ENCODE measurements around the gene GEMIN4. TPM values are rescaled to one million over a fixed set of nuclear protein-coding genes. Genes with fewer than 3 reads are reported as not detected.

Gene GEMIN4
- total and polyA plus RNA-seq, 2 donors from 2014 or later: 4.6 to 14.8 TPM

GRCh38 chr17:773467-774312, 21.6 kb upstream of the GEMIN4 start:
- no peak overlapping the region for H3K4me3 ChIP-seq (ENCODE audit: low read length in 3 of 3)
- no peaks in the 10 kb centered on the region for H3K27me3 ChIP-seq (ENCODE audit: control insufficient read depth, insufficient read depth, low read length)
- no peak for FAIRE-seq
- H3K9ac ChIP-seq (ENCODE audit: low read length in 3 of 3): no peak overlapping the region
- peaks cover 15 to 50% (median 48%) of the 10 kb centered on the region in 3 donors for H3K36me3 ChIP-seq (ENCODE audit: control insufficient read depth in 2 of 3, insufficient read depth in 3 of 3, low read length in 3 of 3)
- intact Hi-C loops (cut with DNase I): no loop called here
- no peak for DNase-seq
- no peaks in the 10 kb centered on the region for H3K4me1 ChIP-seq (ENCODE audit: control insufficient read depth in 2 of 3, insufficient read depth in 2 of 3, low read depth in 1 of 3, low read length in 3 of 3)
- no peaks in the 10 kb centered on the region for H3K9me3 ChIP-seq (ENCODE audit: control insufficient read depth in 2 of 3, insufficient read depth in 1 of 3, low read length in 3 of 3)
- TF ChIP-seq CTCF (IDR thresholded peaks at IDR 0.05; ENCODE audit: borderline replicate concordance, extremely low read depth, insufficient read depth): no peak
- no peak overlapping the region for H3K27ac ChIP-seq (ENCODE audit: low read depth in 2 of 2, low read length in 2 of 2)

GRCh38 chr17:773016-773415, 21.0 kb upstream of the GEMIN4 start:
- no peaks in the 10 kb centered on the region for H3K9me3 ChIP-seq (ENCODE audit: control insufficient read depth in 2 of 3, insufficient read depth in 1 of 3, low read length in 3 of 3)
- intact Hi-C loops (cut with DNase I): no loop called here
- peaks cover 13 to 46% (median 45%) of the 10 kb centered on the region in 3 donors for H3K36me3 ChIP-seq (ENCODE audit: control insufficient read depth in 2 of 3, insufficient read depth in 3 of 3, low read length in 3 of 3)
- no peak overlapping the region for H3K27ac ChIP-seq (ENCODE audit: low read depth in 2 of 2, low read length in 2 of 2)
- H3K4me1 ChIP-seq (ENCODE audit: control insufficient read depth in 2 of 3, insufficient read depth in 2 of 3, low read depth in 1 of 3, low read length in 3 of 3): no peaks in the 10 kb centered on the region
- FAIRE-seq (no peak), DNase-seq (no peak)
- H3K27me3 ChIP-seq (ENCODE audit: control insufficient read depth, insufficient read depth, low read length): no peaks in the 10 kb centered on the region
- TF ChIP-seq CTCF (IDR thresholded peaks at IDR 0.05; ENCODE audit: borderline replicate concordance, extremely low read depth, insufficient read depth): no peak
- H3K9ac ChIP-seq (ENCODE audit: low read length in 3 of 3): no peak overlapping the region
- H3K4me3 ChIP-seq (ENCODE audit: low read length in 3 of 3): no peak overlapping the region

GRCh38 chr17:767076-767475, 15.0 kb upstream of the GEMIN4 start:
- peaks cover 8 to 34% (median 25%) of the 10 kb centered on the region in 3 donors for H3K36me3 ChIP-seq (ENCODE audit: control insufficient read depth in 2 of 3, insufficient read depth in 3 of 3, low read length in 3 of 3)
- no peak overlapping the region for H3K9ac ChIP-seq (ENCODE audit: low read length in 3 of 3)
- H3K9me3 ChIP-seq (ENCODE audit: control insufficient read depth in 2 of 3, insufficient read depth in 1 of 3, low read length in 3 of 3): no peaks in the 10 kb centered on the region
- TF ChIP-seq CTCF (IDR thresholded peaks at IDR 0.05; ENCODE audit: borderline replicate concordance, extremely low read depth, insufficient read depth): no peak
- no peaks in the 10 kb centered on the region for H3K4me1 ChIP-seq (ENCODE audit: control insufficient read depth in 2 of 3, insufficient read depth in 2 of 3, low read depth in 1 of 3, low read length in 3 of 3)
- no peaks in the 10 kb centered on the region for H3K27me3 ChIP-seq (ENCODE audit: control insufficient read depth, insufficient read depth, low read length)
- FAIRE-seq (no peak), DNase-seq (no peak)
- no peak overlapping the region for H3K27ac ChIP-seq (ENCODE audit: low read depth in 2 of 2, low read length in 2 of 2)
- intact Hi-C loops (cut with DNase I): no loop called here
- no peak overlapping the region for H3K4me3 ChIP-seq (ENCODE audit: low read length in 3 of 3)

Measured in kidney (tissue), 14 donors.